ENCODE data around the gene PRDM9.
"Not testable (repeated sequence)": the region's sequence is repeated elsewhere in the genome, so short reads cannot be mapped to it uniquely, and the experiment has no call there.

Gene PRDM9

GRCh38 chr5:23507278-23507685 lies at the start of gene PRDM9:
Gene PRDM9 (plus strand): TSS chr5:23507609. CDS start chr5:23509034, 1,425 bp downstream.
- peak; percentile 91 for DNase-seq

GRCh38 chr5:23457780-23458179 lies 49.6 kb upstream of the PRDM9 start:
- DNase-seq = no peak

GRCh38 chr5:23459214-23459613 lies 48.2 kb upstream of the PRDM9 start:
- no peak for DNase-seq

GRCh38 chr5:23461576-23461975 lies 45.8 kb upstream of the PRDM9 start:
- no peak for DNase-seq

- DNase-seq = no peak
These were observed 41.0 kb upstream of the PRDM9 start for GRCh38 chr5:23466401-23466912.

- no peak for DNase-seq
These were observed 38.8 kb upstream of the PRDM9 start for GRCh38 chr5:23468658-23469057.

GRCh38 chr5:23473915-23474314 lies 33.5 kb upstream of the PRDM9 start:
- DNase-seq = no peak

- DNase-seq = no peak
These were observed 33.1 kb upstream of the PRDM9 start for GRCh38 chr5:23474315-23474714.

GRCh38 chr5:23476580-23476979 lies 30.8 kb upstream of the PRDM9 start:
- DNase-seq = no peak

- no peak for DNase-seq
These were observed 24.8 kb upstream of the PRDM9 start for GRCh38 chr5:23482642-23483041.

- DNase-seq = no peak
These were observed 24.3 kb upstream of the PRDM9 start for GRCh38 chr5:23483090-23483489.

- DNase-seq = no peak
These were observed 23.3 kb upstream of the PRDM9 start for GRCh38 chr5:23484096-23484495.

- not testable (repeated sequence) for DNase-seq
These were observed 21.2 kb upstream of the PRDM9 start for GRCh38 chr5:23486227-23486626.

- no peak for DNase-seq
These were observed 16.4 kb upstream of the PRDM9 start for GRCh38 chr5:23490993-23491392.

GRCh38 chr5:23494558-23494957 lies 12.9 kb upstream of the PRDM9 start:
- no peak for DNase-seq

- no peak for DNase-seq
These were observed 10.8 kb upstream of the PRDM9 start for GRCh38 chr5:23496576-23496975.

- peak; percentile 67 for DNase-seq
These were observed 826 bp upstream of the PRDM9 start for GRCh38 chr5:23506329-23507236.

GRCh38 chr5:23510434-23510833 lies 3.0 kb downstream of the PRDM9 start:
- not testable (repeated sequence) for DNase-seq

- no peak for DNase-seq
These were observed 15.1 kb downstream of the PRDM9 start for GRCh38 chr5:23522553-23522952.

GRCh38 chr5:23523031-23523430 lies 15.6 kb downstream of the PRDM9 start:
- DNase-seq = no peak

GRCh38 chr5:23523998-23524397 lies 16.6 kb downstream of the PRDM9 start:
- DNase-seq = no peak

GRCh38 chr5:23525751-23526150 lies 18.3 kb downstream of the PRDM9 start:
- no peak for DNase-seq

GRCh38 chr5:23526616-23527015 lies 19.2 kb downstream of the PRDM9 start:
- not testable (repeated sequence) for DNase-seq

GRCh38 chr5:23527216-23527920 lies 20.0 kb downstream of the PRDM9 start:
- DNase-seq = not testable (repeated sequence)
